GOT3 (cell line): ENCODE data around the gene HMCN2.
"Not testable (repeated sequence)": the region's sequence is repeated elsewhere in the genome, so short reads cannot be mapped to it uniquely, and the experiment has no call there.

ENCODE experiments used
- DNase-seq: peaks from one replicate; lab custom pipeline; 2025; ENCODE audit warnings: mixed read lengths; lab: John Stamatoyannopoulos, UW

The HMCN2 gene

GRCh38 chr9:130240410-130241197 lies 25.0 kb upstream of the HMCN2 start:
- no peak for DNase-seq

GRCh38 chr9:130241198-130241535 lies 24.4 kb upstream of the HMCN2 start:
- no peak for DNase-seq

DNA sequence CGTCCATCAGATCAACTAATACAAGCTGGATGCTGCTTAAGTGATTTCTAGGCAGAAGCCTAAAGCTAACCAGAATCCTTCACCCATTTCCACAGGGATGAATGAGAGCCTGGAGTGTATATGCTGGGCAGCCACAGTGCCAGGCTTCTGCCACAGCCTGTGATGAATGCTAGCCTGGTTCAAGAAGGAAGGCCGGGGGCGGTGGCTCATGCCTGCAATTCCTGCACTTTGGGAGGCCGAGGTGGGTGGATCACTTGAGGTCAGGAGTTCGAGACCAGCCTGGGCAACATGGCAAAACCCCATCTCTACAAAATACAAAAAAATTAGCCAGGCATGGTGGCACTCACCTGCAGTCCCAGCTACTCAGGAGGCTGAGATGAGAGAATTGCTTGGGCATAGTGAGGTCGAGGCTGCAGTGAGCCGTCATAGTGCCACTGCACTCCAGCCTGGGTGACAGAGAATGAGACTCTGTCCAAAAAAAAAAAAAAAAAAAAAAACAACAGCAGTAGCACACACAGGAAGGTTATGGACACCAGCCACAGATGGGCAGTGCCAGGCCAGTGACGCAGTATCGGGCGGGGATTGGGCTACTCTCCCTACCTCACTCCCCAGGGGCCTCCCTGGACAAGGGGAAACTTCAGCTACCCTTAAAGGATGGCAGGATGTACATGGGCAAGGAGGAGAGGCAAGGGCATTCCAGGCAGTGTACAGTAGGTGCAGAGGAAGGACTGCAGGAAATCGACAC lies 23.1 kb upstream of the HMCN2 start:
- no peak for DNase-seq

DNA sequence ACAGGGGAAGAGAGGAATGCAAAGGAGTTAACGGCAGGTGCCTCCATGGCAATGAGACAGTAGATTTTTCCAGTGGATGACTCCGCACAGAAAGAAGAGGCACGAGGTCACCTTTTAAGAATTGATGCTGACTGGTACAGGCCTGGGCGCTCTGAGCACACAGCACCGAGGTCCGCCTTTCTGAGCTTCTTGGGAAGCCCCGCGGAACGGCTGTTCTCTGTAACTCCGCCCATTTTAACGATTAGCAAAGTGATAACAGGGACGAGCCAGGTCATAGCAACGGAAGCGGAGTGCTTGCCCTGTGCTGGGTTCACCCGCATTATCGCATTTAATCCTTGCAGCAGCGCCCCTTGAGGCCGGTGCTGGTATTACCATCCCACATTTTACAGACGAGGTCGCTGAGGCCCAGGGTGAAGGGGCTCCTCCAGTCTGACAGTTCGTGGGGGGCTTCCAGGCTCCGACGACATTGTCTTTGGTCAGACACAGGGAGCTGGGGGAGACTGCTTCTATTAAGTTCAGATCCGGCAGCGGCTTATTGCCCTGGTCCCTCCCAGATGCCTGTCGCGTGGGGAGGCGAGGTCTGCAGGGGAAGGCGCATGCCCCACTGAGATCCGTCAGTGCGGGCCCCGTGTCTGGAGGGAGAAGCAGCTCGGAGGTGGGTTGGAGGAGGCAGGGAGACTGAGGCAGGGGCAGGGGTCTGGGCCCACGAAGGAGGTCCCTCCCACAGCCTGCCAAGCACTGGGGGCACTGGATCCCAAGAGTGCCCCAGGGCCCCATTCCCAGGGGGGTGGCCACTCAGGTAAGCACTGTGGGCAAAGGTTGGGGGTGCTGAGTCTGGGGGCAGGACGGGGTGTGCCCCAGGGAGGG lies 22.3 kb upstream of the HMCN2 start:
- DNase-seq: no peak

DNA sequence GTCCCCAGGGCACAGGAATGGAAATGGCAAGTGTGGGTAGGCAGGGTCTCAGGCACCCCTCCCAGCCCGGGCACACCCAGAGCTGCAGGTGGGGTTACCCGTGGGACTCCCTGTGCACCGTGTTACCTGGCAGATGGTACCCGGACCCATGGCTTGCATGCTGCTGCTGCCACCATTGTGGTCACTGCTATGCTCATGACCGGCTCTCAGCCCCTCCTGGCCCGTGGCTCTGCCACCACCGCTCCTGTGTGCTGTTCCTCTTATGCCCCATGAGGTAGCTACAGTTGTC lies 21.7 kb upstream of the HMCN2 start:
- no peak for DNase-seq

DNA sequence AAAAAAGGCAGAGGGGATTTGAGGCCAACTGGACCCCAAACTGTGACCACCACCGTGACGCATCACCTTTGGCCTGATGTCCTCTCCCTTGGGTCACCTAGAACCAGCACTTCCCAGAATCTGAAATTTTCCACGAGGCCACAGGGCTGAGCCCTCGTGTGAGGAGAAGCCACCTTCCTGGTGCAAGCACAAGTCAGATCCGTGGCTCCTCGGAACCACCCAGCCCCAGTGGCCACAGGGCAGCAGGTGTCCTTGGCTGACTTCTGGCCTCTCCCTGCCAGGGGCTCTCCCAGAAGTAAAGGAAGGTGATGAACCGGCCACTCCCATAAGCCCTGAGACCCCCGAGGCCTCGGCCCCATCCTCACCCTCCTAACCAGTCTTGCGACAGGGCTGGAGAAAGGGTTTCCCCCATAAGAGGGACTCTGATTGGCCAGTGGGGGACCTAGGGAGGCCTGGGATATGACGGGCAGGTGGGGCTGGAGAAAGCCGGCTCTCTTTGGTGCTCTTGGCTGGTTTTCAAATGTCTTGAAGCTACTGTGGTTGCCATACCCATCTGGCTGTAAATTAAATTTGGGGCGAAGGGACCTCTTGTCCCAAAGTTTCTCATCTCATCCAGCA lies 20.9 kb upstream of the HMCN2 start:
- DNase-seq: no peak

GRCh38 chr9:130245474-130245873 lies 20.1 kb upstream of the HMCN2 start:
- no peak for DNase-seq

DNA sequence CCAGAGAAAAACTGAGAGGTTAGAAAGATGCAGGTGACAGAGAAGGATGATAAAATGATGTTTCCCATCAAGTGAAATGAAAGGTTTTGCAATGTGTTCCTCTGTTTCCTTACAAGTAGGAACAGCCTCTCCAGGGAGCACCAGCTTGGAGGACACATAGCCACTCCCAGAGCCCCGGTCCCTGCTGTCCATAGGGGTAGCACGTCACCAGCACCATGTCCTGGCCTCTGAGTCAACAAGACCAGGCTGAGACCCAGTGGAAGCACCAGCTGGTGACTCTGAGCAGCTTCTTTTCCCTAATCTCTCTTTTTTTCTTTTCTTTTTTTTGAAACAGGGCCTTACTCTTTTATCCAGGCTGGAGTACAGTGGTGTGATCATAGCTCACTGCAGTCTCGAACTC lies 19.4 kb upstream of the HMCN2 start:
- no peak for DNase-seq

DNA sequence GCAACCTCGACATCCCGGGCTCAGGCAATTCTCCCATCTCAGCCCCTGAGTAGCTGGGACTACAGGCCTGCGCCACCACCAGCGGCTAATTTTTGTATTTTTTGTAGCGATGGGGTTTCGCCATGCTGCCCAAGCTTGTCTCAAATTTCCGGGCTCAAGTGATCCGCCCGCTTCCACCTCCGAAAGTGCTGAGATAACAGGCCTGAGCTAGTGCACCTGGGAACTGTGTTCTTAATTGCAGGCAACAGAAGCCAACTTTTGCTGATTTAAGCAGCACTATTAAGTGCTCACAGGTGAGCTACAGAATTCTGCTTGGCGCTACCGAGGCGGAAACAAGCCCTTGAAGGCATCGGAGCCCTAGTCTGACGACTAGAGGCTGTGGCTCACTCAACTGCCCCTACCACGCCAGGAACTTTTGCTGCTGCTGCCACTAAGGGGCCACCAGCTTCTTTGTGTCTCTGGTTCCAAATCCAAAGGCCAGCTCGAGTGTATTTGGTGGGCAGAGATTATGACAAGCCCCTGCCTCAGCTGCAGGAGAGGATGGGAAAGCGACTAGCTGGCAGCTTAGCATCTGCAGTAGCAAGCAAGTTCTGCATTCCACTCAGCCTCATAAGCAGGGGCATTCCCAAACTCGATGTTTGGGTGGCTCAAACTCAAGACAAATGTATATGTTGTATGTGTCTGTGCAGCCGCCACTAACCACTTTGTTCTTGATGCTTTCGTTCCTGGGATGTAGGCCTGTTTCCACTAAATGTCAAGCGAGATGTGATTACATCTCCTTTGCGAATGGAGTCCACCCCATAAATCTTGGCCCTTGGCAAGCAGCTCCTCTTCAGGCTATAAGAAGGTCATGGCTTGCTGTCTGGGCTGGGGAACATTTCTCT lies 10.6 kb upstream of the HMCN2 start:
- DNase-seq: no peak

DNA sequence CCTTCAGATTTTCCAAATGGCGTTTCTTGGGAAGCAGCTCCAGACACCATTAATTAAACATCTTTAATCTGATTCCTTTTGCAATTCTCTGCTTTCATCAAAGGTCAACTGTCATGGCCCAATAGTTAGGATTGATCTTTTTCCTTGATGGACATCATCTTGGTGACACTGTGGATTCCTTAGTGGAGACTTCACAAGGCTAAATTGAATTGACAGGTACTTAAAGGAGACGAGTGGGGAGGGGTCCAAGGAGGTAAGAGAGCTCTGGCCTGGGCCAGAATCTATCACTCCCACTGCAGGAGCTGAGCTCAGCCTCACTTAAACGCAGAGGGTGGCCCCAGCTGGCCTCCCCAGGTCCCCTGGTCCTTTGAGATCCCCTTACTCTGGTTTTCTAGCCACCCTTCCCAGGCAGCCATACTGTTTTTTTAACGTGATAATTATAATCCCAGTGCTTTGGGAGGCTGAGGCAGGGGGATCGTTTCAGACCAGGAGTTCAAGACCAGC lies 9.9 kb upstream of the HMCN2 start:
- DNase-seq: no peak

GRCh38 chr9:130256644-130257043 lies 8.9 kb upstream of the HMCN2 start:
- no peak for DNase-seq

- DNase-seq: not testable (repeated sequence)
These were observed 7.4 kb upstream of the HMCN2 start for GRCh38 chr9:130258137-130258536.

DNA sequence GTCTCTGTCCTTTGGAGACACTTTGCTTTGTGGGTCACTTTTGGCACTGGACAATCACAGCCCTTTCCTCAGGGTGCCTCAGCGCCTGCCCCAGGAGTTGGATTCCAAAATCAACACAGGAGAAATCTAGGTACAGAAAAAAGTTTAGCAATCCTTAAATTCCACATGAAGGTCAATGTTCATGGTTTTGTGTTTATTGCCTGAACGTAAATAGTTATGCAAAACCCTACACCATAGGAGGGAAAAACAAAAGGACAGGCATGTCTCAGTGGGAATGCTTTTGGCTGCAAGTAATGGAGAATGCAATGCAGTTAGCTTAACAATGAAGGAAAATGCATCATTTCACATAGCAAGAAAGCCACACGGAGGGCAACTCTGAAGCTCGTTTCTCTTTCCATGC lies 6.5 kb upstream of the HMCN2 start:
- no peak for DNase-seq

GRCh38 chr9:130260816-130261765 lies 4.5 kb upstream of the HMCN2 start:
- DNase-seq: no peak

DNA sequence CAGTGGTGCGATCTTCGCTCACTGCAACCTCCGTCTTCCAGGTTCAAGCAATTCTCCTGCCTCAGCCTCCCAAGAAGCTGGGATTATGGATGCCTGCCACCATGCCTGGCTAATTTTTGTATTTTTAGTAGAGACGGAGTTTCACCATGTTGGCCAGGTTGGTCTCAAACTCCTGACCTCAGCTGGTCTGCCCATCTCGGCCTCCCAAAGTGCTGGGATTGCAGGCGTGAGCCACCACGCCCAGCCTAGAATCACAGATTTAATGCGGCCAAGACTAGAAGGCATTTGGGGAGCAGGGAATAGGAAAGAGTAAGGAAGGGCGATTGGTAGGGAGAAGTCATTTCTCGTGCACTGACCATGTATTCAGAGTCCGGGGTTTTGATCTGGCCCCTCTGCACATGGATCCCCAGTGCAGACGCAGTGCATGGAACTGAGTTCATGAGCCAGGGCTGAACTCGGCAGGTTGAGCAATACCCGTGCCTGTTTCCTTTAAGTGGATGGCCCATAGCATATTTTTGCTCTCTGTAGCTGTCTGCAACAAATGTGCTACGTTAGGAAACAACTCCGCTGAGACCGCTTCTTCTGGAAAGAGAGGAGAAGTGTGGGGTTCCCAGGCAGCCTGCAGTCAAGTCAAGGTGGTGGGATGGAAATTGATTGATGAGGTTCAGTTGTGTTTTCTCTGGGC lies 3.4 kb upstream of the HMCN2 start:
- no peak for DNase-seq

GRCh38 chr9:130262771-130263170 lies 2.8 kb upstream of the HMCN2 start:
- DNase-seq: no peak

DNA sequence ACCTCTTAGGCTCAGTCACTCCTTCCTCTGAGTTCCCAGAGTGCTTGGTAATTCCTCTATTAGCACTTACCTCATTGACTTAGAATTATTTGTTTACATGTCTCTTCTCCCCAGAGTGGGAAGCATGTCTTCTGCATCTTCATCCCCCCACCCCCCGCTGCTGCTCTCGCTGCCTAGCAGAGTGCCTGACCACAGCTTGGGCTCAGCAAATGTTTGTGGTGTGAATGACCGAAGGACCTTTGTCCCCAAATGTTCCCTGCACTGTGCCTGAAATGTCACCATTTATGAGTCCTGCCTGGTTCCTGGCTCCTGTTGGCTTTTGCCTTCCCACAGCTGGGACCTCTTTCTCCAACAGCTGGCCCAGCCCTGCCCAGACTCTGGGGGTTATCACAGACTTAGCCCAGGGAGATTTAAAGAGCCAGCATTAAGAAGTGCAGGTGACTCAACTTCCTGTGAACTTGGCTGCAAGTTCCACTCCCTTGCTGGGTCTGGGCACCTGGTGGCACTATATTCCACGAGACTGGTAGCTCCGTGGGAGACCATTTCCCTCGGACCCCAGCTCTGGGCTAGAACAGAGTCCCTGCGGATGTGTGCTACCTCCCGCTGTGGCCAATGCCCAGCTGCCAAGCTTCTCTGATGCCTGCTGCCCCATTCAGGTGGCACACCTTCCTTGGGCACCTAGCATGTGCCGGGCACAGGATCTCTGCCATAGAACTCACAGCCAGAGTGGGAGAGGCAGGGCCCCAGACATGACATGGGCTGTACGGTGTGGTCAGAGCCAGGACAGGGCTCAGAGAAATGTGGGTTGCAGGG lies 1.8 kb upstream of the HMCN2 start:
- DNase-seq: no peak
